ENCODE results near the gene ACOT2.

DNA sequence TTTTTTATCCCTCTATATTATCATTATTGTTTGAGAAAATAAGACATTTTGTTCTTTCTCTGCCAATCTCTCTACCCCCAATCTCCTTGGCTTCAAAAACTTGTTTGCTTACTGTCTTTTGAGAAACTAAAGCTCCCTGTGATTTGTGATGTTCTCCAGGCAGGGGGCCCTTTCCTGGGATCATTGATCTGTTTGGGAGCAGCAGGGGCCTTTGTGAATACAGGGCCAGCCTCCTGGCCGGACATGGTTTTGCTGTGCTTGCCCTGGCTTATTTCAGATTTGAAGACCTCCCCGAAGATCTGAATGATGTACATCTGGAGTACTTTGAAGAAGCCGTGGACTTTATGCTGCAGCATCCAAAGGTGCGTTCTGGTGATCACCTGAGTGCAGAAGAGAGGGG is 47.8 kb downstream of the ACOT2 start:
- TF ChIP-seq, protein P1, sequence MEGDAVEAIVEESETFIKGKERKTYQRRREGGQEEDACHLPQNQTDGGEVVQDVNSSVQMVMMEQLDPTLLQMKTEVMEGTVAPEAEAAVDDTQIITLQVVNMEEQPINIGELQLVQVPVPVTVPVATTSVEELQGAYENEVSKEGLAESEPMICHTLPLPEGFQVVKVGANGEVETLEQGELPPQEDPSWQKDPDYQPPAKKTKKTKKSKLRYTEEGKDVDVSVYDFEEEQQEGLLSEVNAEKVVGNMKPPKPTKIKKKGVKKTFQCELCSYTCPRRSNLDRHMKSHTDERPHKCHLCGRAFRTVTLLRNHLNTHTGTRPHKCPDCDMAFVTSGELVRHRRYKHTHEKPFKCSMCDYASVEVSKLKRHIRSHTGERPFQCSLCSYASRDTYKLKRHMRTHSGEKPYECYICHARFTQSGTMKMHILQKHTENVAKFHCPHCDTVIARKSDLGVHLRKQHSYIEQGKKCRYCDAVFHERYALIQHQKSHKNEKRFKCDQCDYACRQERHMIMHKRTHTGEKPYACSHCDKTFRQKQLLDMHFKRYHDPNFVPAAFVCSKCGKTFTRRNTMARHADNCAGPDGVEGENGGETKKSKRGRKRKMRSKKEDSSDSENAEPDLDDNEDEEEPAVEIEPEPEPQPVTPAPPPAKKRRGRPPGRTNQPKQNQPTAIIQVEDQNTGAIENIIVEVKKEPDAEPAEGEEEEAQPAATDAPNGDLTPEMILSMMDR (IDR thresholded peaks at IDR 0.05) = no peak
- TF ChIP-seq FOSL2 (IDR thresholded peaks at IDR 0.05) (no peak), FOSL2 (CRISPR knock-in tag; IDR thresholded peaks at IDR 0.05) (no peak), ZSCAN20 (CRISPR knock-in tag; IDR thresholded peaks at IDR 0.05) (no peak), MYC (IDR thresholded peaks at IDR 0.05; ENCODE audit: borderline replicate concordance, low read length) (no peak), POLR2A (IDR thresholded peaks at IDR 0.05; ENCODE audit: low read length) (no peak), RFX5 (IDR thresholded peaks at IDR 0.05) (no peak), JUNB (IDR thresholded peaks at IDR 0.05) (no peak), NFE2L2 (conservative IDR thresholded peaks at IDR 0.05; ENCODE audit: low read length) (no peak), ZC3H11A (IDR thresholded peaks at IDR 0.05) (no peak), MAZ (IDR thresholded peaks at IDR 0.05; ENCODE audit: borderline replicate concordance, low read depth, low read length) (no peak)
- TF ChIP-seq, protein P2, sequence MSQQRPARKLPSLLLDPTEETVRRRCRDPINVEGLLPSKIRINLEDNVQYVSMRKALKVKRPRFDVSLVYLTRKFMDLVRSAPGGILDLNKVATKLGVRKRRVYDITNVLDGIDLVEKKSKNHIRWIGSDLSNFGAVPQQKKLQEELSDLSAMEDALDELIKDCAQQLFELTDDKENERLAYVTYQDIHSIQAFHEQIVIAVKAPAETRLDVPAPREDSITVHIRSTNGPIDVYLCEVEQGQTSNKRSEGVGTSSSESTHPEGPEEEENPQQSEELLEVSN (IDR thresholded peaks at IDR 0.05; ENCODE audit: borderline replicate concordance, low read depth) = no peak
- TF ChIP-seq, protein P3, sequence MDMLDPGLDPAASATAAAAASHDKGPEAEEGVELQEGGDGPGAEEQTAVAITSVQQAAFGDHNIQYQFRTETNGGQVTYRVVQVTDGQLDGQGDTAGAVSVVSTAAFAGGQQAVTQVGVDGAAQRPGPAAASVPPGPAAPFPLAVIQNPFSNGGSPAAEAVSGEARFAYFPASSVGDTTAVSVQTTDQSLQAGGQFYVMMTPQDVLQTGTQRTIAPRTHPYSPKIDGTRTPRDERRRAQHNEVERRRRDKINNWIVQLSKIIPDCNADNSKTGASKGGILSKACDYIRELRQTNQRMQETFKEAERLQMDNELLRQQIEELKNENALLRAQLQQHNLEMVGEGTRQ (IDR thresholded peaks at IDR 0.05) = no peak

All from A549 (cell line).